Naive B cell (primary cell): ENCODE measurements around the gene SLC8B1. TPM values are rescaled to one million over a fixed set of nuclear protein-coding genes. Genes with fewer than 3 reads are reported as not detected.

Experiments
- ATAC-seq, 2 donors: fragments of 150-1000 bp; cut with Tn5 transposase; 2 replicates each; pipeline ENCODE4 v1.10.0; 2021; ENCODE audit warnings: low read depth in 2 of 2, mild to moderate bottlenecking in 2 of 2, moderate library complexity in 2 of 2
- DNase-seq: peaks from one replicate; pipeline ENCODE4 v3.0.0; 2022
- H3K27ac Mint-ChIP-seq, 6 donors: one replicate each; pipeline ENCODE4 v1.8.0; 2020 to 2022; ENCODE audit warnings: mild to moderate bottlenecking in 6 of 6, mixed read lengths in 6 of 6, moderate library complexity in 5 of 6, inconsistent platforms in 2 of 6
- H3K27me3 Mint-ChIP-seq, 3 donors: one replicate each; pipeline ENCODE4 v1.8.0; 2021 to 2022; ENCODE audit warnings: mixed read lengths in 3 of 3, mild to moderate bottlenecking in 1 of 3
- H3K36me3 Mint-ChIP-seq, 2 donors: one replicate each; pipeline ENCODE4 v1.8.0; 2020 to 2022; ENCODE audit warnings: mixed read lengths in 2 of 2, inconsistent platforms in 1 of 2, mild to moderate bottlenecking in 1 of 2
- H3K4me1 Mint-ChIP-seq, 3 donors: one replicate each; pipeline ENCODE4 v1.8.0; 2020 to 2022; ENCODE audit warnings: mixed read lengths in 3 of 3, inconsistent platforms in 1 of 3, mild to moderate bottlenecking in 1 of 3, moderate library complexity in 1 of 3
- H3K4me3 Mint-ChIP-seq, 8 donors: one replicate each; pipeline ENCODE4 v1.8.0; 2020 to 2022; ENCODE audit warnings: mild to moderate bottlenecking in 8 of 8, mixed read lengths in 8 of 8, moderate library complexity in 8 of 8, inconsistent platforms in 2 of 8
- H3K9me3 Mint-ChIP-seq, 7 donors: one replicate each; pipeline ENCODE4 v1.8.0; 2020 to 2022; ENCODE audit warnings: mixed read lengths in 7 of 7, mild to moderate bottlenecking in 5 of 7, inconsistent platforms in 2 of 7, moderate library complexity in 1 of 7
- polyA plus RNA-seq, 6 donors: library from polyadenylated mRNA; unstranded; fragments of 300-500 nt; fragmentation: Illumina TruSeq; gene quantifications; one replicate each; pipeline ENCODE4 v1.2.3, GENCODE V29; 2021; ENCODE audit warnings: low read depth in 6 of 6

The SLC8B1 gene
- polyA plus RNA-seq, 6 donors from 2014 or later: 5.3 to 35.1 (median 14.6) TPM

- no peak for DNase-seq
- no peak for ATAC-seq
- Mint-ChIP-seq H3K9me3 (peaks cover 0 to 5% (median 0%) of the 10 kb centered on the region in 7 donors), H3K4me3 (no peak overlapping the region), H3K4me1 (peaks cover 16 to 49% (median 27%) of the 10 kb centered on the region in 3 donors), H3K27me3 (no peaks in the 10 kb centered on the region), H3K27ac (peak overlapping the region in 1 of 6 donors; percentile 12), H3K36me3 (peaks cover 10 to 13% of the 10 kb centered on the region in 2 donors)
Measured at GRCh38 chr12:113326775-113327395, 8.0 kb downstream of the SLC8B1 start.

GRCh38 chr12:113325916-113326315, 9.0 kb downstream of the SLC8B1 start:
- DNase-seq (no peak), ATAC-seq (no peak)
- H3K27ac Mint-ChIP-seq: peak overlapping the region in 1 of 6 donors; percentile 24
- H3K36me3 Mint-ChIP-seq: peaks cover 4 to 8% of the 10 kb centered on the region in 2 donors
- H3K9me3 Mint-ChIP-seq: peaks cover 0 to 5% (median 0%) of the 10 kb centered on the region in 7 donors
- H3K4me1 Mint-ChIP-seq: peaks cover 11 to 44% (median 24%) of the 10 kb centered on the region in 3 donors
- no peaks in the 10 kb centered on the region for H3K27me3 Mint-ChIP-seq
- no peak overlapping the region for H3K4me3 Mint-ChIP-seq

- ATAC-seq (no peak), DNase-seq (no peak)
- Mint-ChIP-seq H3K27ac (peak overlapping the region in 1 of 6 donors; percentile 43), H3K9me3 (peaks cover 0 to 5% (median 0%) of the 10 kb centered on the region in 7 donors), H3K4me1 (peaks cover 8 to 42% (median 19%) of the 10 kb centered on the region in 3 donors), H3K27me3 (no peaks in the 10 kb centered on the region), H3K36me3 (peaks cover 15 to 29% of the 10 kb centered on the region in 2 donors), H3K4me3 (no peak overlapping the region)
Measured at GRCh38 chr12:113322343-113322742, 12.6 kb downstream of the SLC8B1 start.

DNA sequence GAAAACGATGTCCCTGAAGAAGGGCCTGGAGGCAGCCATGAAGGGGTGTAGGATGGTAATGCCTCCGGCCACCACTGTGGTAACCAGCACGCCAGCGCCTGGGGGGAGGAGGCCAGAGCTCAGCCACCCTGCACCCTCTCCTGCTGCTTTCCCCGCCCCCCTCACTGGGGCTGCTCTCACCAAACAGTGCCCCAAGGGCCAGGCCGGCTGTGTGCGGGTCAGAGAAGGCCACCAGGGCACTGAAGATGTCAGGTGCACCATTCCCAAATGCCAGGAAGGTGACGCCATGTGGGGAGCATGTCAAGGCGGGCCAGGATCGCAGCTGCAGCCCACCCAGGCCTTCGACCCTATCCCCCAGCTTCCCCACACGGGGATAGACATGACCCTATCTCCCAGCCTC, 14.5 kb downstream of the SLC8B1 start:
- no peak overlapping the region for H3K4me3 Mint-ChIP-seq
- peaks cover 2 to 33% (median 19%) of the 10 kb centered on the region in 3 donors for H3K4me1 Mint-ChIP-seq
- H3K27ac Mint-ChIP-seq: peak overlapping the region in 2 of 6 donors; percentile 68 to 77
- H3K27me3 Mint-ChIP-seq: no peaks in the 10 kb centered on the region
- H3K36me3 Mint-ChIP-seq: peaks cover 15 to 31% of the 10 kb centered on the region in 2 donors
- H3K9me3 Mint-ChIP-seq: peaks cover 0 to 5% (median 0%) of the 10 kb centered on the region in 7 donors
- ATAC-seq (no peak), DNase-seq (no peak)

DNA sequence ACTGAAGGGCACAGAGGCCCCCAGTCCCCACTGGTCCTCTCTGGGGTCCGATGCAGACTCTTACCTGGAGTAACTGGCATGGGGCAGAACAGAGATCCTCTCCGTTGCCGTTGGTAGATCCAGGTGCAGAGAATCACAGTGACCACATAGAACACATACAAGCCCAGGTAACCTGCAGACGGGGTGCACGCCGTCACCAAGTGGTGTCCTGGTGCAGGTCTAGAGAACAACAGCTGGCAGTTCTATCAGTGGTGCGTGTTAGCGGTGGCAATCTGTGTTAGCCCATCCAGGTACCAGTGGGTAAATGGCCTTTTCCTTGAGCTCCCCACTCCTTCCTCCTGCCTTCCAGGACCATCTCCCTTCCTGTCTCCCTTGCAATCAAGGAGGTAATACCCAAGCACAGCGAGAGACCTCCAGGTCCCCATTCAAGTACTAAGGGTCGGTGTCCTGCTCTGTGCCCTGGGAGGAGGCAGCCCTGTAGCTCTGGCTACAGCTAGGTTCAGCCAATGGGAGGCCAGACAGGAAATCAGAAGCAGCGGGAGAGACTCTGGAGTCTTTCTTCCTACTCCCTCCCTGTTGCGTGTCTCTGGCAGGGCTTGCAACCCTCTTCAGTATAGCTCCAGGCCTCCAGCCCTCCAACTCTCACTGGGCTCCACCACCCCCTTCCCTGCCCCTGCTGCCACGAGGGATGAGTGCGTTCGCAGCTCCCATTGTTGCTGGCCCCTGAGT, 15.8 kb downstream of the SLC8B1 start:
- Mint-ChIP-seq H3K4me3 (no peak overlapping the region), H3K27me3 (no peaks in the 10 kb centered on the region), H3K9me3 (peaks cover 0 to 5% (median 0%) of the 10 kb centered on the region in 7 donors), H3K36me3 (peaks cover 15 to 34% of the 10 kb centered on the region in 2 donors), H3K4me1 (peaks cover 2 to 30% (median 16%) of the 10 kb centered on the region in 3 donors), H3K27ac (peak overlapping the region in 2 of 6 donors; percentile 36 to 44)
- no peak for DNase-seq
- no peak for ATAC-seq

DNA sequence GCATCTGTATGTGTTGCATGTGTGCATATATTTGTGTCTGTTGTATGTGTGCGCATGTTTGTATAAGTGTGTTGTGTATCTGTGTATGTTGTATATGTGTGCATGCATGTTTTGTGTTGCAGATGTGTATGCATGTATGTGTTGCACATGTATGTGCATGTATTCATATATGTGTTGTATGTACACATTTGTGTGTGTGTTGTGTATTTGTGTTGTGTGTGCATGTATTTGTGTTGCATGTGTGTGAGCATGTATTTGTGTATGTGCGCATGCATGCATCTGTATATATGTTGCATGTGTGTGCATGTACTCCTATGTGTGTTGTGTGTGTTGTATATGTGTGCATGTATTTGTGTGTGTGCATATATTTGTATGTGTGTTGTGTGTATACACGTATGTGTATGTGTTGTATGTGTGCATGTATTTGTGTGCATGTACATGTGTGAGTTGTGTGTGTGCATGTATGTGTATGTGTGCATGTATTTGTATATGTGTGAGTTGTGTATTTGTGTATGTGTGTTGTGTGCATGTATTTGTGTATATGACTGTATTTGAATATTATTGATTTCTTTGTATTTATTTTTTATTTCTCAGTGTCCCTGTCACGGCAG, 16.8 kb downstream of the SLC8B1 start:
- ATAC-seq (no peak), DNase-seq (no peak)
- Mint-ChIP-seq H3K36me3 (peaks cover 15 to 41% of the 10 kb centered on the region in 2 donors), H3K27me3 (no peaks in the 10 kb centered on the region), H3K27ac (no peak overlapping the region), H3K4me3 (no peak overlapping the region), H3K4me1 (peaks cover 0 to 23% (median 16%) of the 10 kb centered on the region in 3 donors), H3K9me3 (peaks cover 0 to 5% (median 0%) of the 10 kb centered on the region in 7 donors)

- H3K4me1 Mint-ChIP-seq: peaks cover 0 to 16% (median 9%) of the 10 kb centered on the region in 3 donors
- H3K27me3 Mint-ChIP-seq: no peaks in the 10 kb centered on the region
- H3K9me3 Mint-ChIP-seq: peaks cover 0 to 2% (median 0%) of the 10 kb centered on the region in 7 donors
- H3K27ac Mint-ChIP-seq: no peak overlapping the region
- ATAC-seq: no peak
- no peak for DNase-seq
- H3K4me3 Mint-ChIP-seq: no peak overlapping the region
- H3K36me3 Mint-ChIP-seq: peaks cover 15 to 35% of the 10 kb centered on the region in 2 donors
Measured at GRCh38 chr12:113317122-113317521, 17.8 kb downstream of the SLC8B1 start.

GRCh38 chr12:113316155-113316554, 18.8 kb downstream of the SLC8B1 start:
- ATAC-seq (no peak), DNase-seq (no peak)
- Mint-ChIP-seq H3K27ac (peak overlapping the region in 1 of 6 donors; percentile 57), H3K27me3 (no peaks in the 10 kb centered on the region), H3K9me3 (no peaks in the 10 kb centered on the region), H3K4me3 (no peak overlapping the region), H3K36me3 (peaks cover 15 to 40% of the 10 kb centered on the region in 2 donors), H3K4me1 (peaks cover 0 to 14% (median 9%) of the 10 kb centered on the region in 3 donors)

- Mint-ChIP-seq H3K4me1 (peaks cover 0 to 14% (median 9%) of the 10 kb centered on the region in 3 donors), H3K4me3 (no peak overlapping the region), H3K36me3 (peaks cover 21 to 40% of the 10 kb centered on the region in 2 donors), H3K9me3 (no peaks in the 10 kb centered on the region), H3K27ac (no peak overlapping the region), H3K27me3 (no peaks in the 10 kb centered on the region)
- ATAC-seq: no peak
- no peak for DNase-seq
Measured at GRCh38 chr12:113315358-113315757, 19.6 kb downstream of the SLC8B1 start.

GRCh38 chr12:113314121-113314529, 20.8 kb downstream of the SLC8B1 start:
- Mint-ChIP-seq H3K27ac (no peak overlapping the region), H3K4me3 (no peak overlapping the region), H3K36me3 (peaks cover 22 to 37% of the 10 kb centered on the region in 2 donors), H3K9me3 (no peaks in the 10 kb centered on the region), H3K27me3 (no peaks in the 10 kb centered on the region), H3K4me1 (peaks cover 0 to 14% (median 9%) of the 10 kb centered on the region in 3 donors)
- ATAC-seq: no peak
- DNase-seq: no peak

GRCh38 chr12:113310489-113310888, 24.4 kb downstream of the SLC8B1 start:
- no peak for DNase-seq
- H3K4me3 Mint-ChIP-seq: peak overlapping the region in 1 of 8 donors; percentile 44
- no peak for ATAC-seq
- H3K36me3 Mint-ChIP-seq: peaks cover 12 to 17% of the 10 kb centered on the region in 2 donors
- H3K27ac Mint-ChIP-seq: peak overlapping the region in 1 of 6 donors; percentile 9
- H3K27me3 Mint-ChIP-seq: no peaks in the 10 kb centered on the region
- H3K9me3 Mint-ChIP-seq: no peaks in the 10 kb centered on the region
- peaks cover 0 to 4% (median 0%) of the 10 kb centered on the region in 3 donors for H3K4me1 Mint-ChIP-seq

- H3K4me3 Mint-ChIP-seq: no peak overlapping the region
- no peaks in the 10 kb centered on the region for H3K27me3 Mint-ChIP-seq
- H3K27ac Mint-ChIP-seq: no peak overlapping the region
- no peaks in the 10 kb centered on the region for H3K9me3 Mint-ChIP-seq
- ATAC-seq (no peak), DNase-seq (no peak)
- peaks cover 13 to 22% (median 14%) of the 10 kb centered on the region in 3 donors for H3K4me1 Mint-ChIP-seq
- H3K36me3 Mint-ChIP-seq: peaks cover 8 to 12% of the 10 kb centered on the region in 2 donors
Measured at GRCh38 chr12:113306382-113306781, 28.5 kb downstream of the SLC8B1 start.

DNA sequence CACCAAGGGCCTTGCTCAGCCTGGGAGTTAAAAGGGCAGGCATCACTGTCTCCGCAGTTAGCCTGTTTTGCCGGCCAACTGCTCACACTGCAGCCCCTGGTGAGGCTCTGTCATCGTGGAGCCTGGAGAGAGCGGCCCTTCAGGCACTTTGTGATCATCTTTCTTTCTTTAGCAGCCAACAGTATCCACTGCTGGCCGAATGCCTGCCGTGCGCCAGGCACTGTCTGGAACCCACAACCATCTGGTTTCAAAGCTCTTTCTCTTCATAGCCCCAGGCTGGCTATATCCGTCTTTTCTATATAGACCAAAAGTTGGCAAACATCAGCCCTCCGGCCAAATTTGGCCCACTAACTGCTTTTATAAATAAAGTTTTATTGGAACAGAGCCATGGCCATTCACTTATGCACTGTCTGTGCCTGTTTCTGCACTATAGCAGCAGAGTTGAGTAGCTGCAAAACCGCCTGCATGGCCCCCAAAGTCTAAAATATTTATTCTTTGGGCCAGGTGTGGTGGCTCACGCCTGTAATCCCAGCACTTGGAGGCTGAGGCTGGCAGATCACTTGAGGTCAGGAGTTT, 29.5 kb downstream of the SLC8B1 start:
- peaks cover 6 to 8% of the 10 kb centered on the region in 2 donors for H3K36me3 Mint-ChIP-seq
- no peak for DNase-seq
- no peaks in the 10 kb centered on the region for H3K9me3 Mint-ChIP-seq
- H3K4me1 Mint-ChIP-seq: peaks cover 14 to 27% (median 17%) of the 10 kb centered on the region in 3 donors
- no peaks in the 10 kb centered on the region for H3K27me3 Mint-ChIP-seq
- ATAC-seq: no peak
- H3K27ac Mint-ChIP-seq: no peak overlapping the region
- no peak overlapping the region for H3K4me3 Mint-ChIP-seq
